Duodenal mucosa (tissue), 2 donors: ENCODE measurements around the gene ANKRD28.
"Not testable (repeated sequence)": the region's sequence is repeated elsewhere in the genome, so short reads cannot be mapped to it uniquely, and the experiment has no call there.

Experiments used
- H3K27ac ChIP-seq: one replicate; pipeline ENCODE4 v1.7.0; 2013; ENCODE audit warnings: low read depth, low read length
- H3K27me3 ChIP-seq, 2 donors: one replicate each; pipeline ENCODE4 v1.7.0; 2013; ENCODE audit warnings: low read length in 2 of 2, control low read depth in 1 of 2; ENCODE audit not compliant: insufficient read depth in 2 of 2, control insufficient read depth in 1 of 2
- H3K36me3 ChIP-seq, 2 donors: one replicate each; pipeline ENCODE4 v1.7.0; 2013; ENCODE audit warnings: low read length in 2 of 2, control low read depth in 1 of 2; ENCODE audit not compliant: insufficient read depth in 2 of 2, control insufficient read depth in 1 of 2
- H3K4me1 ChIP-seq, 2 donors: one replicate each; pipeline ENCODE4 v1.7.0; 2013; ENCODE audit warnings: low read length in 2 of 2, control low read depth in 1 of 2; ENCODE audit not compliant: insufficient read depth in 2 of 2, control insufficient read depth in 1 of 2
- H3K4me3 ChIP-seq, 2 donors: one replicate each; pipeline ENCODE4 v1.7.0; 2013; ENCODE audit warnings: low read length in 2 of 2, low read depth in 1 of 2
- H3K9ac ChIP-seq, 2 donors: one replicate each; pipeline ENCODE4 v1.7.0; 2013; ENCODE audit warnings: low read length in 2 of 2, low read depth in 1 of 2
- H3K9me3 ChIP-seq, 2 donors: one replicate each; pipeline ENCODE4 v1.7.0; 2013; ENCODE audit warnings: low read length in 2 of 2, control low read depth in 1 of 2; ENCODE audit not compliant: control insufficient read depth in 1 of 2

The ANKRD28 gene

DNA sequence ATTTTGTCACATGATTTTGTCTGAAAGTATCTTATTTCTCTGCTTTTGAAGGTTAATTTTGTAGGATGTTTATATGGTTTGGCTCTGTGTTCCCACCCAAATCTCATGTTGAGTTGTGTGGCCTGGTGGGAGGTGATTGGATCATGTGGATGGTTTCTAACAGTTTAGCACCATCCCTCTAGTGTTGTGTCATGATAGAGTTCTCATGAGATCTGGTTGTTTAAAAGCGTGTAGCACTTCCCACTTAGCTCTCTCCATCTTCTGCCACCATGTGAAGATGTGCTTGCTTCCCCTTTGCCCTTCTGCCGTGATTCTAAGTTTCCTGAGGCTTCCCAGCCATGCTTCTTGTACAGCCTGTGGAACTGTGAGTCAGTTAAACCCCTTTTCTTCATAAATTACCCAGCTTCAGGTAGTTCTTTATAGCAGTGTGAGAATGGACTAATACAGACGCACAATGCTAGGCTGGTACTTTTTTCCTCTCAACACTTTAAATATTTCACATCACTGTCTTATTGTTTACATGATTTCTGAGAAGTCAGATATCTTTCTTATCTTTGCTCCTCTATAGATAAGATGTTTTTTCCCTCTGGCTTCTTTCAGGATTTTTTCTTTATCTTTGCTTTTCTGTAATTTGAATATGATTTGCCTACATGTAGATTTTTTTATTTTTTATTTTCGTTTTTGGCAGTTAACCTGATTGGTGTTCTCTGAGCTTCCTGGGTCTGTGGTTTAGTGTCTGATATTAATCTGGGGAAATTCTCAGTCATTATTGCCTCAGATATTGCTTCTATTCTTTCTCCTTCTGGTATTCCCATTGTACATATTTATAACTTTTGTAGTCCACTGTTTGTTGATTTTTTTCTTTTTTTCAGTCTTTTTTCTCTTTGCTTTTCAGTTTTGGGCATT is 174.0 kb downstream of the ANKRD28 start:
- Histone ChIP-seq H3K4me3 (peak overlapping the region in 1 of 2 donors; percentile 3), H3K27me3 (no peaks in the 10 kb centered on the region), H3K4me1 (no peaks in the 10 kb centered on the region), H3K9me3 (peaks cover 9 to 22% of the 10 kb centered on the region in 2 donors), H3K9ac (no peak overlapping the region), H3K27ac (no peak overlapping the region), H3K36me3 (peaks cover 0 to 3% of the 10 kb centered on the region in 2 donors)

DNA sequence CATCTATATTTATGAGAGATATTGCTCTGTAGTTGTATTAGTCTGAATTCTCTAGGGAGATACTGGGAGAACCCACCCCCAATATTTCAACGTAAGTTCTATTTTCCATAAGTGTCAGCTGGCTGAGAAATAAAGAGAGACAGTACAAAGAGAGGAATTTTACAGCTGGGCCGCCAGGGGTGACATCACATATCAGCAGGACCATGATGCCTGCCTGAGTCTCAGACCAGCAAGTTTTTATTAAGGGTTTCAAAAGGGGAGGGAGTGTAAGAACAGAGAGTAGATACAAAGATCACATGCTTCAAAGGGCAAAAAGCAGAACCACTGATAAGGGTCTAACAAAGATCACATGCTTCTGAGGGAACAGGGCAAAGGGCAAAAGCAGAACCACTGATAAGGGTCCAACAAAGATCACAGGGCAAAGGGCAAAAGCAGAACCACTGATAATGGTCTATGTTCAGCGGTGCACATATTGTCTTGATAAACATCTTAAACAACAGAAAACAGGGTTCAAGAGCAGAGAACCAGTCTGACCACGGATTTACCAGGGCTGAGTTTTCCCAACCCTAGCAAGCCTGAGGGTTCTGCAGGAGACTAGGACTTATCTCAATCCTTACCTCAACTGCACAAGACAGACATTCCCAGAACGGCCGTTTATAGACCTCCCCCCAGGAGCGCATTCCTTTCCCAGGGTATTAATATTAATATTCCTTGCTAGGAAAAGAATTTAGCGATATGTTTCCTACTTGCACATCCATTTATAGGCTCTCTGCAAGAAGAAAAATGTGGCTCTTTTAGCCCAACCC is 177.9 kb downstream of the ANKRD28 start:
- not testable (repeated sequence) for H3K27me3 ChIP-seq, H3K36me3 ChIP-seq, H3K27ac ChIP-seq, H3K9ac ChIP-seq, H3K4me3 ChIP-seq, H3K4me1 ChIP-seq
- H3K9me3 ChIP-seq: peaks cover 9 to 22% of the 10 kb centered on the region in 2 donors
